HUDEP-2 (cell line): Measurements from ENCODE around the gene FAM20C.
"Not testable (repeated sequence)": the region's sequence is repeated elsewhere in the genome, so short reads cannot be mapped to it uniquely, and the experiment has no call there.

ENCODE experiments used
- DNase-seq, 76 experiments: peaks; one replicate each; lab custom pipeline; 2025; ENCODE audit not compliant: unreplicated experiment in 76 of 76; lab: John Stamatoyannopoulos, UW

FAM20C gene

GRCh38 chr7:190196-190595 lies 2.2 kb upstream of the FAM20C start:
- DNase-seq: no peak

- DNase-seq: no peak
Measured at GRCh38 chr7:191105-191980, 1.0 kb upstream of the FAM20C start.

GRCh38 chr7:192701-193480 lies 520 bp downstream of the FAM20C start:
- no peak for DNase-seq

- no peak for DNase-seq
Measured at GRCh38 chr7:193481-194251, 1.3 kb downstream of the FAM20C start.

- no peak for DNase-seq
Measured at GRCh38 chr7:194252-195009, 2.1 kb downstream of the FAM20C start.

GRCh38 chr7:195010-195829 lies 2.8 kb downstream of the FAM20C start:
- no peak for DNase-seq

GRCh38 chr7:195830-196128 lies 3.4 kb downstream of the FAM20C start:
- DNase-seq: no peak

GRCh38 chr7:196283-196682 lies 3.9 kb downstream of the FAM20C start:
- no peak for DNase-seq

GRCh38 chr7:196778-197321 lies 4.5 kb downstream of the FAM20C start:
- DNase-seq: no peak

GRCh38 chr7:197413-198335 lies 5.3 kb downstream of the FAM20C start:
- DNase-seq: no peak

- DNase-seq: no peak
Measured at GRCh38 chr7:199483-200249, 7.3 kb downstream of the FAM20C start.

- DNase-seq: no peak
Measured at GRCh38 chr7:200290-200689, 7.9 kb downstream of the FAM20C start.

GRCh38 chr7:200704-201103 lies 8.3 kb downstream of the FAM20C start:
- no peak for DNase-seq

- no peak for DNase-seq
Measured at GRCh38 chr7:204326-204725, 12.0 kb downstream of the FAM20C start.

- no peak for DNase-seq
Measured at GRCh38 chr7:205115-206010, 13.0 kb downstream of the FAM20C start.

- DNase-seq: not testable (repeated sequence)
Measured at GRCh38 chr7:206351-206750, 14.0 kb downstream of the FAM20C start.
